Retinal pigment epithelial cell (primary cell): ENCODE results near the gene PRSS1.

ENCODE experiments used
- DNase-seq: peaks from one replicate; pipeline ENCODE4 v3.0.0-alpha.2; 2010; ENCODE audit warnings: low read depth
- H3K4me3 ChIP-seq: 2 replicates; pipeline ENCODE4 v1.5.1; 2011; ENCODE audit warnings: mild to moderate bottlenecking, low read length, control low read depth, moderate library complexity
- CTCF ChIP-seq: conservative IDR thresholded peaks from 2 replicates; pipeline ENCODE4 v1.5.1; 2011; ENCODE audit warnings: low read depth, low read length, control low read depth, inconsistent platforms

The PRSS1 gene

GRCh38 chr7:142800699-142801260 is 51.5 kb downstream of the PRSS1 start:
- TF ChIP-seq CTCF: no peak

GRCh38 chr7:142801601-142802295 is 52.5 kb downstream of the PRSS1 start:
- no peak overlapping the region for H3K4me3 ChIP-seq
- no peak for TF ChIP-seq CTCF
- DNase-seq: no peak

More at GRCh38 chr7:142800699-142801260, 51.5 kb downstream of the PRSS1 start:
- DNase-seq: no peak
- no peak overlapping the region for H3K4me3 ChIP-seq

- H3K4me3 ChIP-seq: no peak overlapping the region
- DNase-seq: no peak
- TF ChIP-seq CTCF: no peak
Measured at GRCh38 chr7:142802301-142802700, 53.0 kb downstream of the PRSS1 start.
